ENCODE measurements around the gene CBL. TPM values are rescaled to one million over a fixed set of nuclear protein-coding genes. Genes with fewer than 3 reads are reported as not detected.

Gene CBL
- total RNA-seq, 4 donors from 2014 or later: 20.2 to 29.2 (median 25.1) TPM

DNA sequence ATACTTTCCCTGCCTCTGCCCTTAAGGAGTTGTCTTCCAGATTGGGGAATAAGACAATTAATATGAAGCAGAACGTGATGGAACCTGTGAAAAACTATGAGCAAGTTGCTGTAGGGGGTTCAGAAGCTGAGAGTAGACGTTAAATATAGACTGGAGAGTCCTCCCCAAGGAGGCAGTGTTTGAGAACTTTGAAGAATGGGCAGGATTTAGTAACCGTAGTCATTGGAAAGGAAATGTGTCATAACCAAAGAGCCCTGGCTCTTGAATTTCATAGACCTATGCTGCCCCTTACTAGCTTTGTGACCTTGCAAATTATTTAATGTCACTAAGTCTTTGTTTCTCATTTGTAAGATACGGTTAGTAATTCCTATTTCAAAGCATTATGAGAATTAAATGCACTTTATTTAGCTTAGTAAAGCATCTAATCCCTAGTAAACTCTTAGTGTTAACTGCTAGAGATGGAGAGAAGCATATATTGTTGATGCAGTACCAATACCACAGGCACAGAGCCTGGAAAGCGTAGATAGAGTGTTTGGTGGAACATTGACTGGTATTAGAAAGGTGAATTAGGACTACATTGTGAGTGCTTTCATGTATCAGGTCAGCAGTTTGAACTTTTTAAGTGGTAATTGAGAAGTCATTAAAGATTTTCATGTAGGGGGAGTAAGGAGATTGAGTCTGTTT lies 56.7 kb downstream of the CBL start:
- Histone ChIP-seq H3K9me3 (no peaks in the 10 kb centered on the region), H3K4me1 (peaks cover 0 to 28% (median 15%) of the 10 kb centered on the region in 3 donors), H3K4me3 (no peak overlapping the region), H3K27me3 (no peaks in the 10 kb centered on the region), H3K36me3 (no peaks in the 10 kb centered on the region), H3K27ac (peak overlapping the region in 3 of 4 donors; percentile 29 to 38 (median 33))
- no peak for TF ChIP-seq POLR2AphosphoS5 (IDR thresholded peaks at IDR 0.05)
- TF ChIP-seq, protein P1, sequence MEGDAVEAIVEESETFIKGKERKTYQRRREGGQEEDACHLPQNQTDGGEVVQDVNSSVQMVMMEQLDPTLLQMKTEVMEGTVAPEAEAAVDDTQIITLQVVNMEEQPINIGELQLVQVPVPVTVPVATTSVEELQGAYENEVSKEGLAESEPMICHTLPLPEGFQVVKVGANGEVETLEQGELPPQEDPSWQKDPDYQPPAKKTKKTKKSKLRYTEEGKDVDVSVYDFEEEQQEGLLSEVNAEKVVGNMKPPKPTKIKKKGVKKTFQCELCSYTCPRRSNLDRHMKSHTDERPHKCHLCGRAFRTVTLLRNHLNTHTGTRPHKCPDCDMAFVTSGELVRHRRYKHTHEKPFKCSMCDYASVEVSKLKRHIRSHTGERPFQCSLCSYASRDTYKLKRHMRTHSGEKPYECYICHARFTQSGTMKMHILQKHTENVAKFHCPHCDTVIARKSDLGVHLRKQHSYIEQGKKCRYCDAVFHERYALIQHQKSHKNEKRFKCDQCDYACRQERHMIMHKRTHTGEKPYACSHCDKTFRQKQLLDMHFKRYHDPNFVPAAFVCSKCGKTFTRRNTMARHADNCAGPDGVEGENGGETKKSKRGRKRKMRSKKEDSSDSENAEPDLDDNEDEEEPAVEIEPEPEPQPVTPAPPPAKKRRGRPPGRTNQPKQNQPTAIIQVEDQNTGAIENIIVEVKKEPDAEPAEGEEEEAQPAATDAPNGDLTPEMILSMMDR (IDR thresholded peaks at IDR 0.05): no peak
- no peak for TF ChIP-seq POLR2A (IDR thresholded peaks at IDR 0.05)
- TF ChIP-seq EP300 (IDR thresholded peaks at IDR 0.05): no peak
- WGBS, 2 donors (ENCODE audit: low coverage in 1 of 2): 65 to 66% methylated on average over 5 of the region's 5 CpGs
- ATAC-seq: no peak

DNA sequence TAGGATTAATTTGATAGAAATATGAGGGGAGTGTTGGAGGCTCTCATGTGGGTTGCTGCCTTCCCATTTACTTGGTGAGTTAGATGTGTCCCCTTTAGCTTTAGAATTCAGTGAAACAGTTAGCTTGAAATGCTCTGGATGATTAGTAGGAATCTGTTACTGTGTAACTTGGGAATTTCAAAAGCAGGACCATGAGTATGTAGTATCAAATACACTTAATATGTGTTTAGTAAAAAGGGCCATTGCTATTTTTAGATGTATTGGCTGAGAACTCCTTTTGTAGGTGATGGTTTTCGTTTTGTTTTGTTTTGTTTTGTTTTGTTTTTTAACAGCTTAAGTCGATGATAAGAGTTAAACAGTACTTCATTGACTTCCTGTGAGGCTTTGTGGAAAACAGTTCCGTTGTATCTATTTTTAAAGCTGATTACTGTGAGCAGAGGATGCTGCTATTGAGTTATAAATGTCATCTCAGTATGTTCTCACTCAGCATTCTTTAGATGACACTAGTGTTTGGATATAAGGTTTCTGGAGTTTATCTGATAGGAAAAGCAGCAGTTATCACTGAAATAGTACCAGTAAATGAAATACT lies 57.3 kb downstream of the CBL start:
- no peak for ATAC-seq
- no peaks in the 10 kb centered on the region for H3K36me3 ChIP-seq
- TF ChIP-seq, protein P1 (IDR thresholded peaks at IDR 0.05): no peak
- TF ChIP-seq POLR2A (IDR thresholded peaks at IDR 0.05) (no peak), POLR2AphosphoS5 (IDR thresholded peaks at IDR 0.05) (no peak), EP300 (IDR thresholded peaks at IDR 0.05) (no peak)
- no peaks in the 10 kb centered on the region for H3K27me3 ChIP-seq
- no peaks in the 10 kb centered on the region for H3K9me3 ChIP-seq
- peak overlapping the region in 3 of 4 donors; percentile 29 to 38 (median 33) for H3K27ac ChIP-seq
- H3K4me1 ChIP-seq: peaks cover 0 to 35% (median 15%) of the 10 kb centered on the region in 3 donors
- H3K4me3 ChIP-seq: no peak overlapping the region
- 9 to 10% methylated on average over 3 of the region's 3 CpGs for WGBS, 2 donors (ENCODE audit: low coverage in 1 of 2)

DNA sequence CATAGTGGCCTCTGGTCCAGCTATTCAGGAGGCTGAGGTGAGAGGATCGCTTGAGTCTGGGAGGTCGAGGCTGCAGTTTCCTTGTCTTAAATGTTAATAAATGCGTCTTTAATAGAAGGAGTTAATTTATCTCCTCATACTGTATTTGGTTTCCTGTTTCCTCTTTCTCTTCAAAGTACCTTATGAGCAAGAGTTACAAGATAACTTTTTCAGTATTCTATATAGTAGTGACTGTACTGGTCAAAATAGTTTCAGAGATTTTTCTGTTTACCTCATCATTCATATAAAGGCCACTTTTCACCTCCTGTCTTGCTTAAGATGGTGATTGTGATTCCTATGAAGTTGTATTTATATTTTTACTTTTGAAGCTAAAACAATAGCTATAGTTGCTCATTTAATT lies 59.9 kb downstream of the CBL start:
- Histone ChIP-seq H3K27me3 (no peaks in the 10 kb centered on the region), H3K27ac (no peak overlapping the region), H3K4me3 (no peak overlapping the region), H3K4me1 (peaks cover 0 to 38% (median 15%) of the 10 kb centered on the region in 3 donors), H3K36me3 (no peaks in the 10 kb centered on the region), H3K9me3 (no peaks in the 10 kb centered on the region)
- no peak for ATAC-seq
- TF ChIP-seq, protein P1 (IDR thresholded peaks at IDR 0.05): no peak
- no peak for TF ChIP-seq POLR2AphosphoS5 (IDR thresholded peaks at IDR 0.05)
- no peak for TF ChIP-seq EP300 (IDR thresholded peaks at IDR 0.05)
- TF ChIP-seq POLR2A (IDR thresholded peaks at IDR 0.05): no peak
- WGBS, 2 donors (ENCODE audit: low coverage in 1 of 2): 100% methylated on average over 3 of the region's 3 CpGs

DNA sequence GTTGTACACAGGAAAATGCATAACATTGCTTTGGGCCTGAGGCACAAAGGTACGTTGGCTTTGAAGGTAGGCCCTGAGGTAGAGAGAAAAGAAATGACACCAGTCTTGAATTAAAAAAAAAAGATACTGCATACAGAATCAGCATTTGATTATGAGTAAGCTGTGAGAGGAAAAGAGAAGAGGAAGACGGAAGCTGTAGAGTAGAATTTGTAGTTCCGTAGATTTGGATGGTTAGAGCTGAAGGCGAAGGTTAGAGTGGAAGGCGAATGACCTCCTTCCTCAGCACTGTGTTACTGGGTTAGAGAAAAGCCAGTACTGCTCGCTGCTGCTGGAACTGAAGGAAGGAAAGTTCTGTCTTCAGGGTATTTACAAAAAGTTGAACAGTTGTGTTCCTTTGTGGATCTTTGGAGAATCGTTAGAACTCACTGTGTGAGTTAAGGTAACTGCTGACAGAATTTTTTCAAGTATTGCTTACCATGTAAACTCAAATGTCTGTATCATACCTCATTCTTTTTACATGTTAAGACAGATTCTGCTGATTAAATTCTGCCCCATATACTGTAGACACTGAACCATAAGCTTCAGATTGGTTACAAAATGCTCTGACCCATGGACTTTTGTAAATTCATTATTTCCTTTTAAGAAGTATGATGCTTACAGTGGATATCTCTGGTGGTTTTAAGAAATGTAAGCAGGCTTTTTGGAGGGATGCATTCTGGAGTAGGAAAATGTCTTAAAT lies 60.5 kb downstream of the CBL start:
- ATAC-seq: no peak
- WGBS, 2 donors (ENCODE audit: low coverage in 1 of 2): 76 to 80% methylated on average over 7 of the region's 7 CpGs
- peaks cover 0 to 38% (median 15%) of the 10 kb centered on the region in 3 donors for H3K4me1 ChIP-seq
- no peaks in the 10 kb centered on the region for H3K9me3 ChIP-seq
- H3K36me3 ChIP-seq: no peaks in the 10 kb centered on the region
- no peak overlapping the region for H3K4me3 ChIP-seq
- TF ChIP-seq POLR2AphosphoS5 (IDR thresholded peaks at IDR 0.05) (no peak), POLR2A (IDR thresholded peaks at IDR 0.05) (no peak), EP300 (IDR thresholded peaks at IDR 0.05) (no peak)
- TF ChIP-seq, protein P1 (IDR thresholded peaks at IDR 0.05): no peak
- H3K27ac ChIP-seq: no peak overlapping the region
- H3K27me3 ChIP-seq: no peaks in the 10 kb centered on the region
